Germinal center (tissue), 1 donor: ENCODE data around the gene PGR.
"Not testable (repeated sequence)": the region's sequence is repeated elsewhere in the genome, so short reads cannot be mapped to it uniquely, and the experiment has no call there.

Experiments used
- DNase-seq: peaks from one replicate; pipeline ENCODE4 v3.0.0; 2012; ENCODE audit warnings: mixed read lengths, low spot score

PGR gene

GRCh38 chr11:101063706-101064105, 65.9 kb downstream of the PGR start:
- no peak for DNase-seq

DNA sequence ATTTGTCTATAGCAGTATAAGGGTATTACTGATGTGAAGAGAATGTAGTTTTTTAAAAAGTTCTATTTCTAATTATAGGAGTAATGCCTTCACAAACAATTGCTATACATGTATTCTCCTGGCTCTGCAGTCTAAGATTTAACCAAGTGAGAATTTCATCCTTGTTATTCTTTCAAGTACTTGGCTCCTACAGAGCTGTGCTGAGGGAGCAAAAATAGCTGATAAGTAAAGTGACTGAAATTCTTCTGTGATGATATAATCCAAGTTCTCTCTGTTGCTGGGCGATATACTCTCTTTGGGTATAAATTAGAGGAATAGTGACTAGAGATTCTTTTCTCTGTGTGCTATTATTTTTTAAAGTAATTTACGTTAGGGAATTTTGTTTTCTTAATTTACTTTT, 68.0 kb downstream of the PGR start:
- no peak for DNase-seq

DNA sequence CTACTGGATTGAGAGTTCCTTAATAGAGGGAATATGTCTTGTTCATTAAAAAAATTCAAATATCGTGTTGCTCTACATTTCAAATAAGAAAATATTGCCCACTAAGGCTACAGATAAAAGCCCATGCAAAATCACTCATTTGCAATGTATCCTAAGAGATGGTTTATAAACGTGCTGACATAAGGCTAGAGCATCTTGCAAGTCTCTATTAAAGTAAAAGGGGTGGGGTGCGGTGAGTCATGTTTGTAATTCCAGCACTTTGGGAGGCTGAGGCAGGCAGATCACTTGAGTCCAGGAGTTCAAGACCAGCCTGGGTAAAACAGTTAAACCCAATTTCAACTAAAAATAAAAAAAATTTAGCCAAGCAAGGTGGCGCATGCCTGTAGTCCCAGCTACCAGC, 70.3 kb downstream of the PGR start:
- DNase-seq: no peak

DNA sequence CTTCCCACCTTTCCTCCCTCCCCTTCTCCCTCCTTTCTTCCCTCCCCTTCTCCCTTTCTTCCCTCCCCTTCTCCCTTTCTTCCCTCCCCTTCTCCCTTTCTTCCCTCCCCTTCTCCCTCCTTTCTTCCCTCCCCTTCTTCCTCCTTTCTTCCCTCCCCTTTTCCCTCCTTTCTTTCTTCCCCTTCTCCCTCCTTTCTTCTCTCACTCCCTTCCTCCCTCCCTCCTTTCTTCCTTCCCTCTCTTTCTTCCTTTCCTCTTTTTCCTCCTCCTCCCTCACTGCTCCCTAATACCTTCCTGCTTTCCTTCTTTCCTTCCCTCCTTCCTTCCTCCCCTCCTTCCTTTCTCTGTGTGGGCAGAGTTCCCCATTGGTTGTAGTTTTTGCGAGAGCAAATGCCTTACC, 76.1 kb downstream of the PGR start:
- no peak for DNase-seq

DNA sequence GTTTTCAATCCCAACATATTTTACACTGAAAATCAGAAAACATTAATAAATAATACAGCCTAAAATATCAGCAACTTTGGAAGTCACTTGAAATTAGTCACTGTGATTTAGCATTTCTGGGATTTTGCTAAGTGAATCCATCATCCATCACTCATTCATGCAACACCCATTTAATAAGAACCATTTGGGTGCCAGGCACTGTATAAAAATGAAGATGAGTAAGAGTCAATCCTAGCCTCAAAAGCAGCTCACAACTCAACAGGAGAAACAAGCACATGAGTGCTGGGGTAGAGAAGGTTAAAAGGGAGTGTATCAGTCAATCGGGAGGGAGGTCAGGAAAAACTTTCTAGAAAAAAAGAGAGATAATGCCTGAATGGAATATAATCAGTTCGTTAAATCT, 77.9 kb downstream of the PGR start:
- no peak for DNase-seq

DNA sequence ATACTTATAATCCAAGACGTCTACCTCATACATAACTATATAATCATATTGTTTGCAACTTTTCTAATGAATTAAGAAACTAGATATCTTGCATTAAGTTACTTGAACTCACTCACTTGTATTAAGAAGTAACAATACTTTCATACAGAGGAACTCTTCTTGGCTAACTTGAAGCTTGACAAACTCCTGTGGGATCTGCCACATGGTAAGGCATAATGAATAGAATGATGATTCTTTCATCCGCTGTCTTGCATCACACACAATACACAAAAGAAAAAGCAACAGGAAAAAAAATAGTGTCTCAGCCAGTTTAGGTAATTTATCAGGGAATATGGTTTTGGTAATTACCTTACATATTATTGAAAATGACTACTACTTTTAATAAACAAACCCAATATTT, 79.8 kb downstream of the PGR start:
- no peak for DNase-seq

DNA sequence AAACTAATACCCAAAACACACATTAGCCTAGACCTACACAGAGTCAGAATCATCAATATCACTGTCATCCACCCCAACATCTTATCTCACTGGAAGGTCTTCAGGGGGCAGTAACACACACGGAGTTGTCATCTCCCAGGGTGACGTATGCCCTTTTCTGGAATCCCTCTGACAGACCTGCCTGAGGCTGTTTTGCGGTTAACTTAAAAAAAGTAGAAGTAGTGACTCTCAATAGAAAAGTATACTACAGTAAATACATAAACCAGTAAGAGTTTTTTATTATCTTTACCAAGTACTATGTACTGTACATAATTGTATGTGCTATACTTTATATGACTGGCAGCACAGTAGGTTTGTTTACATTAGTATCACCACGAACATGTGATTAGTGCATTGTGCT, 80.5 kb downstream of the PGR start:
- no peak for DNase-seq

- no peak for DNase-seq
Measured at GRCh38 chr11:101048479-101048878, 81.1 kb downstream of the PGR start.

DNA sequence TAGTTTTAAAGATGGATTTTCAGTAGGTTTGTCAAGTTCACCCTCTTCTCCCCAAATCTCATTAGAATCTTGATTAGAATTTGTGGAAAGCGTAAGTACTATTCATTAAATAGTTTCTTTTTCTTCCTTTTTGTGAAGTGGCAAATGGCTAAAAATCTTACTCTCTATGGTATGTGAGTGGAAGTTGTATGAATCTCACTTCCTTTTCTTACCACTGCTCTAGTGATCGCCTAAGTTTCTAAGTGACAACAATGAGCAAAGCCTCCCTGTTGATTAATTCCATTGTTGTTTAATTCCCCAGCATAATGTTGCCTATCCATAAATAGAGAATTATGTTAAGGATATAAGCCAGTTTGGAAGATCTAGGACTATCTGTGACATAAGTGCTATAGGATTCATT, 82.7 kb downstream of the PGR start:
- no peak for DNase-seq

DNA sequence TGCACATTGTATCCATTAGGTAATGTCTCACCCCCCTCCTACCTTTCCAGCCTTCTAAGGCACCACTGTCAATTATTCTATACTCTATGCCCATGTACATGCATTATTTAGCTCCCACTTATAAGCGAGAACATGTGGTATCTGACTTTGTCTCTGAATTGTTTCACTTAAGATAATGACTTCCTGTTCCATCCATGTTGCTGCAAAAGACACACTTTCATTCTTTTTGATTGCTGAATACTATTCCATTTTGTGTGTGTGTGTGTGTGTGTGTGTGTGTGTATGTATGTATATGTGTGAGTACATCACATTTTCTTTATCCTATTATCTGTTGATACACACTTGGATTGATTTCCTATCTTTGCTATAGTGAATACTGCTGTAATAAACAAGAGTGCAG, 84.2 kb downstream of the PGR start:
- DNase-seq: no peak

DNA sequence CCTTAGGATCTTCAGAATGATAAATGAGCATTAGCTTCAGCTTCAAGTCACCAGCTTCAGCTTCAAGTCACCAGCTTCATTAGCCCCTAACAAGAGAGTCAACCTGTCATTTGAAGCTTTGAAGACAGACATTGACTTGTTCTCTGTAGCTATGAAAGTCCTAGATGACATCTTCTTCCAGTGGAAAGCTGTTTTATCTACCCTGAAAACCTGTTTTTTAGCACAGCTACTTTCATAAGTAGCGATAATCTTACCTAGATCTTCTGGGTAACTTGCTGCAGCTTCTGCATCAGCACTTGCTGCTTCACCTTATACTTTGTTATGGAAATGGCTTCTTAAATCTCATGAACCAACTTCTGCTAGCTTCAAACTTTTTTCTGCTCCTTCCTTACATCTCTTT, 85.7 kb downstream of the PGR start:
- no peak for DNase-seq

DNA sequence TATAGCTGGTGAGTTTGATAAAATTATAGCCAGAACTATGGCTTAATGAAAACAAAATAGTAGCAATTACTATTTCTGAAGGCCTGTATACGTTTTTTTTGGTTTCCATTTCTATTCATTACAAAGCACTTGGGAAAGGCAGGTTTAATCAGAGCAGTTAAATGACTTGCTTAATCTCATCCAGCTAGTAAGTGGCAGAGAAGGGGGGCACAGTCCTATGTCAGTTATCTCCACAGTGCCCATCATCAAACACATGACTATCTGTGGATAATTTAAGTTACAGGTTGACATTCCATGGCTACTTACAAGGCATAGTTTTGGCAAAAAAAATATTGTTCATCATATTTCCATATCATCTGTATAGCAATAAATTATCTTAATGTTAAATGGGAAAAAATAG, 93.7 kb downstream of the PGR start:
- no peak for DNase-seq

DNA sequence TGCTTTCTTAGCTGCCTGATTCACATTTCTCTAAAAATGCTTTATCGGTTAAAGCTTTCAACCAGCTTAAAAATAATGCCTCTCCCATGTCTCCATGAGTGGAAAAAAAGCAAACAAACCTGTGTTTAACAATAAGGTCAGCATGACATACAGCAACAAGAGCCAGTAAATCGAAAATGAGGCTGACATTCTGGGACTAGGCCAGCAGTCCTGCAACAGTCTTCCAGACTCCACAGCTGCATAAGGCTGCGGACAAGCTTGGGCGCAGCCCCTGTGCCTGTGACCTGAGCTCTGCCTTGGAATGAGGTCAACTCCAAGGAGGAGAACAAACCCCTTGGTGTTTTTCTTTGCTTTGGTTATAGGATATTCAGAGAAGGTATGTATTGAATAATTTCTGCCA, 95.5 kb downstream of the PGR start:
- no peak for DNase-seq

DNA sequence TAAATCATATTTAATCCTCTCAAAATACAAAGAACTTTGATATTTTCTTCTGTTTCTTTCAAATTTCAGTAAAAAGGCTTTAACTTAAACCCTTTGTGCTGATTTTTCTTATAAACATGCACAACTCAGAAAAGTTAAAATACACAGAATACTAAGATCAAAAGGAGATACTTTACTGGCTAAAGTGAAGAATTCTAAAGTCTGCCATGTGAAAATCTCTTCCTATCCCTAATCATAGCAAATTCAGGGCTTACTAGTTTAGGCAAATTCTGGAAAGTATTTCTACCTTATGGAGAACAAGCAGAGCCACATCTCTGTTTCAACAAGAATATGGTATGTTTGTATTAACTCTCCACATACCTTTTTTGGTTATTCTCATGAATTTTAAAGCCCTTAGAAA, 96.6 kb downstream of the PGR start:
- no peak for DNase-seq

- DNase-seq: no peak
Measured at GRCh38 chr11:101031713-101032112, 97.9 kb downstream of the PGR start.

GRCh38 chr11:101030692-101031091, 98.9 kb downstream of the PGR start:
- DNase-seq: no peak

GRCh38 chr11:101030015-101030414, 99.6 kb downstream of the PGR start:
- DNase-seq: no peak

DNA sequence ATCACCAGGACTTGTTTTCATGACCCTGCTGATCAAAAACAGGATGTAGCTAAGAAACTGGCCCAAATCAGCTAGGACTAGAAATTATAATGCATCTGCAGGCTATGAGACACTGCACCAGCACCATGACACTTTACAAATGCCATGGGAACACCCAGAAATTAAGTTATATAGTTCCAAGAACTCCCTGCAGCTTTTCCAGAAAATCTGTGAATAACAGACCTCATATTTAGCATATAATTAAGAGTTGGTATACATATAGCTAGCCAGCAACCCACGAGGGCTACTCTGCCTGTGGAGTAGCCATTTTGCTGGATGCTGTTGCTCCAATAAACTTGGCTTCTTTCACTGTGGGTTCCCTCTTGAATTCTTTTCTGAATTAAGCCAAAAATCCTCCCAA, 101.0 kb downstream of the PGR start:
- DNase-seq: no peak

DNA sequence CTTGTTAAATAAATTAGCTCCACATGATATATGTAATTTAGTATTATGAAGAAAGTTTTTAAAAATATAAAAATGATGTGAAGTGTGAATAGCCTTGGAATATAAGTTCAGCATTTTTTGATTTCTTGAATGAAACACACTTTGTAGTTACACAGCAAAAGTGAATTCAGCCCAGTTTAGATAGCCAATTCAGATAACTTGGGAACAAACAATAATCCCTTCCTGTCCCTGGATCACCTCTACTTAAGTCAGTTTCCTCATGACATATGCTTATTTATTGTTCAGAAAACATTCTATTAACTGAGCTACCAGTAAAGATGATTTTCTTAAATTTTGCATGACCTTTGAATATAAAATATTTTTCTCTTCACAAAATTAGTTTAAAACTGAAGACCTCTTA, 107.4 kb downstream of the PGR start:
- DNase-seq: no peak

DNA sequence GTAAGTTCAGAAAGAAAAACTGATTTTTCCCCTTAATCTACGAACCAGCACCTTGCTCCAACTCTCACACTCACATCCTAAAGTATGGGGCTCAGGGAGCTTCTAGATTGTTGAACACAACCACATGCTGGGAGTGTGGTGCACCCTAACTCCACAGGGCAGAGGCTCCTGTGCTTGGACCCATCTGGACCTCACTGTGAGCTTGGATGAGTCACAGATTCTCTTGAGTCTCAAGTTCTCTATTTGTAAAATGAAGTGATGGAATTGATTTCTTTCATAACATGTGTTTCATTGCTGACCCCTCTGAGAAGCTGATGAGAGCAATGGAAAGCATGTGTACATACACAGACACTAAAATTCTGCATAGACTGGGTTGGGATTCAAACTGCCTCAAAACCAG, 109.7 kb downstream of the PGR start:
- no peak for DNase-seq

DNA sequence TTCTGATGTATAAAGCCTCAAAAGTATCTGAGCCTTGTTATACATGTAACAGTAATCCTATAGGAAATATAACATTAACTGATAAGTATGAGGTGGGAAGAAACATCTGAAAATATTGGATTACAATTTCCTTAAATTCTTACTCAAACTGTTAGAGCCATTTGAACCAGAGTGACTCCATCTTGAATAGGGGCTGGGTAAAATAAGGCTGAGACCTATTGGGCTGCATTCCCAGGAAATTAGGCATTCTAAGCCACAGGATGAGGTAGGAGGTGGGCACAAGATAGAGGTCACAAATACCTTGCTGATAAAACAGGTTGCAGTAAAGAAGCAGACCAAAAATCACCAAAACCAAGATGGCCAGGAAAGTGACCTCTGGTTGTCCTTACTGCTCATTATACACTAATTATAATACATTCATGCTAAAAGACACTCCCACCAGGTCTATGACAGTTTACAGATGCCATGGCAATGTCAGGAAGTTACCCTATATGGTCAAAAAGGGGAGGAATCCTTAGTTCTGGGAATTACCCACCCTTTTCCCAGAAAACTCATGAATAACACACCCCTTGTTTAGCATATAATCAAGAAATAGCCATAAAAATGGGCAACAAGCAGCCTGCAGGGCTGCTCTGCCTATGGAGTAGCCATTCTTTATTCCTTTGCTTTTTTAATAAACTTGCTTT, 114.9 kb downstream of the PGR start:
- no peak for DNase-seq

DNA sequence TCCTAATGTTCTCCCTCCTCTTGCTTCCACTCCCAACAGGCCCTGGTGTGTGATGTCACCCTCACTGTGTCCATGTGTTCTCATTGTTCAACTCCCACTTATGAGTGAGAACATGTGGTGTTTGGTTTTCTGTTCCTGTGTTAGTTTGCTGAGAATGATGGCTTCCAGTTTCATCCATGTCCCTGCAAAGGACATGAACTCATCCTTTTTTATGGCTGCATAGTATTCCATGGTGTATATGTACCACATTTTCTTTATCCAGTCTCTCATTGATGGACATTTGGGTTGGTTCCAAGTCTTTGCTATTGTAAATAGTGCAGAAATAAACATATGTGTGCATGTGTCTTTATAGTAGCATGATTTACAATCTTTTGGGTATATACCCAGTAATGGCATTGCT, 115.9 kb downstream of the PGR start:
- not testable (repeated sequence) for DNase-seq

GRCh38 chr11:101011881-101012280, 117.7 kb downstream of the PGR start:
- no peak for DNase-seq

GRCh38 chr11:101010899-101011298, 118.7 kb downstream of the PGR start:
- no peak for DNase-seq

- DNase-seq: no peak
Measured at GRCh38 chr11:101009690-101010055, 119.9 kb downstream of the PGR start.
